ENCODE data around the gene GGA3.
"Not testable (repeated sequence)": the region's sequence is repeated elsewhere in the genome, so short reads cannot be mapped to it uniquely, and the experiment has no call there.

Gene GGA3

GRCh38 chr17:75273977-75274708 is 12.7 kb upstream of the GGA3 start:
- DNase-seq (ENCODE audit: low read depth, low spot score) = no peak
- H3K4me3 ChIP-seq (ENCODE audit: low read length) = no peak overlapping the region

DNA sequence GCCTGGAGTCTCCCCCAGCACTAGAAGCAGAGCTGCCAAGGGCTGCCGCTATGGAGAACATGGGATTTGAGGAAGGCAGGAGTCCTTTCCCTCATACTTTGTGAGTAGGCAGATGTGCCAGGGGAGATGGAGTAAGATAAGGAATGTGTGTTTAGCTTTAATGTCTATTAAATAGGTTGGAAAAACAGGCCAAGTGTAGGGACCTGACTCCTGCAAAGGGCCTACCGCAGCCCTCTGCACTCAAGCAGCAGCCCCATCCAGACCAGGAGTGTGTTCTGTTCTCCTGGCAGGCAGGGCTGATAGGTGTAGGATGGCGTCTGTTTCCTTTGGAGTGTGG is 11.4 kb upstream of the GGA3 start:
- DNase-seq (ENCODE audit: low read depth, low spot score) = no peak
- H3K4me3 ChIP-seq (ENCODE audit: low read length) = no peak overlapping the region

GRCh38 chr17:75271955-75272847 is 10.8 kb upstream of the GGA3 start:
- peak overlapping the region; percentile 81 for H3K4me3 ChIP-seq (ENCODE audit: low read length)
- DNase-seq (ENCODE audit: low read depth, low spot score) = no peak

GRCh38 chr17:75271233-75271954 is 10.0 kb upstream of the GGA3 start:
- peak; percentile 69 for DNase-seq (ENCODE audit: low read depth, low spot score)
- H3K4me3 ChIP-seq (ENCODE audit: low read length) = peak overlapping the region; percentile 81

DNA sequence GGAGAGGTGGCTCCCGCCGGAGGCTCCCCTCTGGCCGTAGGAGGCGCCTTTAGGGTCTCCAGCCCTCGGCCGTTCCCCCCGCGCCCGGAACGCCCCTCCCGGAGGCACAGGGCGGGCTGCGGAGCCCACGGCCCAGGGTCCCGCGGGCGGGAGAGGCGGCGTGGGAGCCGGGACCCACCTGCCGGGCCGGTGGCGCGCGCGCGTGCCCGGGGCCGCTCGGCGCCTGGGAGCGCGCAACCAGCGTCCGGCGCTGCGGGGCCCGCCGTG is 9.5 kb upstream of the GGA3 start, which contains the start of gene MIF4GD:
Gene MIF4GD, minus strand, starts transcription at position 266 of the 267 bp plus-strand sequence. CDS start 1,036 bp downstream, outside the sequence.
- H3K4me3 ChIP-seq (ENCODE audit: low read length) = peak within 1 kb of the TSS; percentile 87

GRCh38 chr17:75270218-75270965 is 9.0 kb upstream of the GGA3 start:
- H3K4me3 ChIP-seq (ENCODE audit: low read length) = peak overlapping the region; percentile 87
- no peak for DNase-seq (ENCODE audit: low read depth, low spot score)

More for the DNA sequence above, 9.5 kb upstream of the GGA3 start, which contains the start of gene MIF4GD:
- no peak for DNase-seq (ENCODE audit: low read depth, low spot score)

- DNase-seq (ENCODE audit: low read depth, low spot score) = no peak
- peak overlapping the region; percentile 87 for H3K4me3 ChIP-seq (ENCODE audit: low read length)
Measured at GRCh38 chr17:75269844-75270217, 8.4 kb upstream of the GGA3 start.

DNA sequence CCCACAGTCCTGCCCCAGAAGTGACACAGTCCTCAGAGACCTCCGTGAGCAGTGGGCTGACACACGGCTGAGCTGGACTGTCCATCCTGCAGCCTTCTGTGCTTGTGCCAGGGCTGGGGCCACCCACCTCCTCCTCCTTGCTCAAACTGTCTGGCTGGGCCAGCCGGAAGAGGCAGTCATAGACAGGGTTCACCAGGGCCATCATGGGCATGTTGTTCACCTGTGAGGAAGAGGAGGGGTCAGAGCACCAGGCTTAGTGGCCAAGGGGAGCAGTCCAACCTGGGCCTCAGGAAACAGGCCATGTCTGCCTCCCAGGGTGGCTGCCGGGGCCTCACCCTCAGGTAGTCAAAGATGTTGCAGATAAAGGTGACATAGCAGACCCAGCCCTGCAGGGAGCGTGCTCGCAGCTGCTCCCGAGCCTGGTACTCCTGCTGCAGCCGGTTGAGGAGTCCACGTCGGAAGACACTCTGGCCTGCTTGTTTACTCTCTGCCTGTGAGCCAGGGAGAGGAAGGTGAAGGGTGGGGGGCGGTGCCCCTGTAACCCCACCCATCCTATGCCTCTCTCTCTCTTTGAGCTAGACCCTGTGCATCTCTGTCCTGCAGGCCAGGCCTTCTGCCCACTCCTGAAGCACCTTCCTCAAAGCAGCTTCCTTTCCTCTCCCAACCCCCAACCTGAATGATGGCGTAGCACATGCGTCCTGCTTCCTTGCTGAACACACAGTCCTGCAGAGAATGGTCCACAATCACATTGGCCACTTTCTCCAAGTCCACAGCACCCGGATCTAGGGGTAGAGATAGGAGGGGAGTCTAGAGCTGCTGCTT is 6.2 kb upstream of the GGA3 start:
- H3K4me3 ChIP-seq (ENCODE audit: low read length) = no peak overlapping the region
- DNase-seq (ENCODE audit: low read depth, low spot score) = no peak

- DNase-seq (ENCODE audit: low read depth, low spot score) = no peak
- no peak overlapping the region for H3K4me3 ChIP-seq (ENCODE audit: low read length)
Measured at GRCh38 chr17:75267153-75267410, 5.7 kb upstream of the GGA3 start.

- no peak for DNase-seq (ENCODE audit: low read depth, low spot score)
- no peak overlapping the region for H3K4me3 ChIP-seq (ENCODE audit: low read length)
Measured at GRCh38 chr17:75266316-75267152, 5.1 kb upstream of the GGA3 start.

- DNase-seq (ENCODE audit: low read depth, low spot score) = no peak
- no peak overlapping the region for H3K4me3 ChIP-seq (ENCODE audit: low read length)
Measured at GRCh38 chr17:75265614-75266315, 4.4 kb upstream of the GGA3 start.

GRCh38 chr17:75263055-75263454 is 1.6 kb upstream of the GGA3 start:
- DNase-seq (ENCODE audit: low read depth, low spot score) = no peak
- peak overlapping the region; percentile 99 for H3K4me3 ChIP-seq (ENCODE audit: low read length)

- DNase-seq (ENCODE audit: low read depth, low spot score) = no peak
- H3K4me3 ChIP-seq (ENCODE audit: low read length) = peak overlapping the region; percentile 99
Measured at GRCh38 chr17:75262112-75262606, 753 bp upstream of the GGA3 start.

- H3K4me3 ChIP-seq (ENCODE audit: low read length) = peak overlapping the region; percentile 99
- DNase-seq (ENCODE audit: low read depth, low spot score) = no peak
Measured at GRCh38 chr17:75260641-75261335, 618 bp downstream of the GGA3 start.

DNA sequence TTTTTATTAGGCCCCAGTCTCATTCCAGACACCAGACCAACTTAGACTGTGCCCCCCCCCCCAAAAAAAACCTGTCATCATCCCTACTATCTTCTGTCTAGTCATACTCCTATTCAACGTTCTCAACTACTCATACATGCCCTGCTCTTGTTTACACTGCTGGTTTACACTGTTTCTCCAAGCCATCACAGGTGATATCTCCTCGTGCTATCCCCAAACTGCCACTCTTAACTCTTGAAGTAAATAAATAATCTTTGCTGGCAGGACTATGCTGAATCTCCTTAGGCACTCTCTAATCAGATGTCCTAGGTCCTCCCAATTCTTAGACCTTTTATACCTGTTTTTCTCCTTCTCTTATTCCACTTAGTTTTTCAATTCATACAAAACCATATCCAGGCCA is 4.2 kb downstream of the GGA3 start:
- not testable (repeated sequence) for DNase-seq (ENCODE audit: low read depth, low spot score); H3K4me3 ChIP-seq (ENCODE audit: low read length)

DNA sequence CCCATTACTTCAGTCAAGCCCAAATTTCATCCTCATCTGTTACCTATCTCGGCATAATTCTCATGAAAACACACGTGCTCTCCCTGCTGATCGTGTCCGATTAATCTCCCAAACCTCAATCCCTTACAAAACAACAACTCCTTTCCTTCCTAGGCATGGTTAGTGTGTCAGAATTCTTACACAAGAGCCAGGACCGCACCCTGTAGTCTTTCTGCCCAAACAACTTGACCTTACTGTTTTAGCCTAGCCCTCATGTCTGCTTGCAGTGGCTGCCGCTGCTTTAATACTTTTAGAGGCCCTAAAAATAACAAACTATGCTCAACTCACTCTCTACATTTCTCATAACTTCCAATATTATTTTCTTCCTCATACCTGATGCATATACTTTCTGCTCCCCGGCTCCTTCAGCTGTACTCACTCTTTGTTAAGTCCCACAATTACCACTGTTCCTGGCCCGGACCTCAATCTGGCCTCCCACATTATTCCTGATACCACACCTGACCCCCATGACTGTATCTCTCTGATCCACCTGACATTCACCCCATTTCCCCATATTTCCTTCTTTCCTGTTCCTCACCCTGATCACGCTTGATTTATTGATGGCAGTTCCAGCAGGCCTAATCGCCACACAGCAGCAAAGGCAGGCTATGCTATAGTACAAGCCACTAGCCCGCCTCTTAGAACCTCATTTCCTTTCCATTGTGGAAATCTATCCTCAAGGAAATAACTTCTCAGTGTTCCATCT is 5.3 kb downstream of the GGA3 start:
- H3K4me3 ChIP-seq (ENCODE audit: low read length); DNase-seq (ENCODE audit: low read depth, low spot score): not testable (repeated sequence)
